ENCODE data around the gene RHOBTB1.

The RHOBTB1 gene

DNA sequence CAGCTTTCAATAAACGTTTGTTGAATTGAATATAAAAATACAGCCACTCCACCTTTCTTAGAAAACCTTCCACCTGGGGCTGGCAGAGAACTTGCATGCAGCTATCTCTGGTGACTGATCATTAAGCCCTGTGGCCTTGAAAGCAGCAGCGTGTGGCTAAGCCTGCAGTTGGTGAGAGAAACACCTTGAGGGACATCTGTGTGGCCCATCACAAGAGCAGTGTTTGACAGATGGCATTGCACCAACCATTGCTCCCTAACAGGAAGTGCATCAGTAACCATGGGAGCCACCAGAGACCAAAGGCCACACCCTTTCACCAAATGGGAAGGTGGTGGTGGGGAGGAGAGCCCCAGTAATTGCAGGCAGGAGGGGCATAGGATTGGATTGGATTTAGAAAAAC is 22.4 kb downstream of the RHOBTB1 start:
- Histone ChIP-seq H3K4me3 (ENCODE audit: low read length, poor library complexity, severe bottlenecking) (no peak overlapping the region), H3F3A (ENCODE audit: low read depth) (no peaks in the 10 kb centered on the region), H3K27me3 (ENCODE audit: insufficient read depth, low read length, poor library complexity, severe bottlenecking) (no peaks in the 10 kb centered on the region), H3K36me3 (ENCODE audit: insufficient read depth, low read length) (no peaks in the 10 kb centered on the region), H3K79me2 (ENCODE audit: insufficient read depth, low read length) (no peaks in the 10 kb centered on the region), H3K9me3 (ENCODE audit: insufficient read depth, low read depth, low read length) (no peaks in the 10 kb centered on the region), H3K4me2 (ENCODE audit: low read depth, low read length, poor library complexity, severe bottlenecking) (no peak overlapping the region), H4K20me1 (ENCODE audit: insufficient read depth, low read length, poor library complexity, severe bottlenecking) (no peaks in the 10 kb centered on the region), H3K9me2 (replicated peaks; ENCODE audit: low read depth, low read length) (no peaks in the 10 kb centered on the region), H3K9ac (ENCODE audit: low read depth, low read length, poor library complexity, severe bottlenecking) (no peak overlapping the region), H3K4me1 (ENCODE audit: insufficient read depth, low read length, poor library complexity, severe bottlenecking) (no peaks in the 10 kb centered on the region), H2AFZ (ENCODE audit: low read length) (no peak overlapping the region)
- no peak for TF ChIP-seq EZH2phosphoT487 (IDR thresholded peaks at IDR 0.05; ENCODE audit: borderline replicate concordance)
- no peak for TF ChIP-seq CTCF (conservative IDR thresholded peaks at IDR 0.05; ENCODE audit: low read length)

DNA sequence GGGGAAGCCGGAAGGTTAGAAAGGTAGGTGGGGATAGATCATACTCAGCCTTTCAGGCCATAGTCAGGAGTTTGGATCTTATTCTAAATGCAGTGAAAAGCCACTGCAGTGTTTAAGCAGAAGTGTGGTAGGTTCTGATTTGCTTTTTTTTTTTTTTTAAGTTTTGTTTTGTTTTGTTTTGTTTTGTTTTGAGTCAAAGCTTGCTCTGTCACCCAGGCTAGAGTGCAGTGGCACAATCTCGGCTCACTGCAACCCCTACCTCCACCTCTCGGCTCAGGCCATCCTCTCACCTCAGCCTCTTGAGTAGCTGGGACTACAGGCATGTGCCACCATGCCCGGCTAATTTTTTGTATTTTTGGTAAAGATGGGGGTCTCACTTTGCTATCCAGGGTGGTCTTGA is 23.5 kb downstream of the RHOBTB1 start:
- TF ChIP-seq CTCF (conservative IDR thresholded peaks at IDR 0.05; ENCODE audit: low read length), result no peak
- TF ChIP-seq EZH2phosphoT487 (IDR thresholded peaks at IDR 0.05; ENCODE audit: borderline replicate concordance), result no peak
- H3K4me2 ChIP-seq (ENCODE audit: low read depth, low read length, poor library complexity, severe bottlenecking), result no peak overlapping the region

GRCh38 chr10:60919551-60919950 is 24.4 kb downstream of the RHOBTB1 start:
- Histone ChIP-seq H3F3A (ENCODE audit: low read depth) (no peaks in the 10 kb centered on the region), H3K9me3 (ENCODE audit: insufficient read depth, low read depth, low read length) (no peaks in the 10 kb centered on the region), H3K79me2 (ENCODE audit: insufficient read depth, low read length) (no peaks in the 10 kb centered on the region), H3K27me3 (ENCODE audit: insufficient read depth, low read length, poor library complexity, severe bottlenecking) (no peaks in the 10 kb centered on the region), H3K36me3 (ENCODE audit: insufficient read depth, low read length) (no peaks in the 10 kb centered on the region), H3K4me1 (ENCODE audit: insufficient read depth, low read length, poor library complexity, severe bottlenecking) (no peaks in the 10 kb centered on the region), H3K4me3 (ENCODE audit: low read length, poor library complexity, severe bottlenecking) (no peak overlapping the region), H2AFZ (ENCODE audit: low read length) (no peak overlapping the region), H4K20me1 (ENCODE audit: insufficient read depth, low read length, poor library complexity, severe bottlenecking) (no peaks in the 10 kb centered on the region), H3K9me2 (replicated peaks; ENCODE audit: low read depth, low read length) (no peaks in the 10 kb centered on the region), H3K4me2 (ENCODE audit: low read depth, low read length, poor library complexity, severe bottlenecking) (no peak overlapping the region), H3K9ac (ENCODE audit: low read depth, low read length, poor library complexity, severe bottlenecking) (no peak overlapping the region)
- TF ChIP-seq CTCF (conservative IDR thresholded peaks at IDR 0.05; ENCODE audit: low read length) (no peak), EZH2phosphoT487 (IDR thresholded peaks at IDR 0.05; ENCODE audit: borderline replicate concordance) (no peak)

More for the DNA sequence above, 23.5 kb downstream of the RHOBTB1 start:
- H3K36me3 ChIP-seq (ENCODE audit: insufficient read depth, low read length), result no peaks in the 10 kb centered on the region
- no peaks in the 10 kb centered on the region for H3K4me1 ChIP-seq (ENCODE audit: insufficient read depth, low read length, poor library complexity, severe bottlenecking)
- H3K4me3 ChIP-seq (ENCODE audit: low read length, poor library complexity, severe bottlenecking), result no peak overlapping the region
- H3K9ac ChIP-seq (ENCODE audit: low read depth, low read length, poor library complexity, severe bottlenecking), result no peak overlapping the region
- H3K27me3 ChIP-seq (ENCODE audit: insufficient read depth, low read length, poor library complexity, severe bottlenecking), result no peaks in the 10 kb centered on the region
- no peaks in the 10 kb centered on the region for H4K20me1 ChIP-seq (ENCODE audit: insufficient read depth, low read length, poor library complexity, severe bottlenecking)
- H3K9me2 ChIP-seq (replicated peaks; ENCODE audit: low read depth, low read length), result no peaks in the 10 kb centered on the region
- H3K9me3 ChIP-seq (ENCODE audit: insufficient read depth, low read depth, low read length), result no peaks in the 10 kb centered on the region
- H3F3A ChIP-seq (ENCODE audit: low read depth), result no peaks in the 10 kb centered on the region
- H3K79me2 ChIP-seq (ENCODE audit: insufficient read depth, low read length), result no peaks in the 10 kb centered on the region
- H2AFZ ChIP-seq (ENCODE audit: low read length), result no peak overlapping the region

Data from Loucy (cell line).